H1 (cell line): ENCODE results near the gene STX11. TPM values are rescaled to one million over a fixed set of nuclear protein-coding genes. Genes with fewer than 3 reads are reported as not detected.

Experiments used
- ATF2 ChIP-seq: IDR thresholded peaks from 2 replicates; pipeline ENCODE4 v1.6.1; 2012; ENCODE audit warnings: low read length, inconsistent platforms
- RXRA ChIP-seq: IDR thresholded peaks from 2 replicates; pipeline ENCODE4 v1.6.1; 2011; ENCODE audit warnings: low read depth, mild to moderate bottlenecking, low read length, moderate library complexity; ENCODE audit not compliant: insufficient read depth
- SP1 ChIP-seq: IDR thresholded peaks from 2 replicates; pipeline ENCODE4 v1.6.1; 2011; ENCODE audit warnings: low read depth, low read length
- SUZ12 ChIP-seq: fragments of 200-600 bp; sonication (generic); IDR thresholded peaks from 2 replicates; pipeline ENCODE4 v1.6.1; 2012; ENCODE audit warnings: mild to moderate bottlenecking, inconsistent platforms, low read length, moderate library complexity, mixed read lengths
- TBP ChIP-seq: IDR thresholded peaks from 2 replicates; pipeline ENCODE4 v1.6.1; 2011; ENCODE audit warnings: low read depth, low read length, improper control_type of control experiment
- polyA plus RNA-seq, 7 experiments: library from polyadenylated mRNA; depleted of rRNA in 3 of 7; stranded (reverse) in 5 of 7; unstranded in 2 of 7; fragments of >200 nt in 5 of 7; fragments of 200-250 nt in 2 of 7; gene quantifications; 1 replicate in 5 of 7; 2 replicates in 1 of 7; 4 replicates in 1 of 7; pipeline versions ENCODE4 v1.2.1 to v1.2.3, GENCODE V29; 2011 to 2013; ENCODE audit warnings: missing spikeins in 2 of 7, mixed read lengths in 2 of 7
- total RNA-seq: library from RNA; stranded (reverse); fragmentation: NEBNext Ultra II Directional; extraction: Animal tissue kit (Norgen Biotek cat#: 25700); gene quantifications from 2 replicates; pipeline ENCODE4 v1.2.1, GENCODE V29; 2021

Gene STX11
- total and polyA plus RNA-seq, 2 of the 8 experiments (the other 6 are each of a cell fraction or from before 2014, with no cell fraction given), result 0.15 to 0.34 TPM

- no peak for TF ChIP-seq SUZ12
- no peak for TF ChIP-seq SP1
- TF ChIP-seq TBP, result no peak
- TF ChIP-seq RXRA, result no peak
- TF ChIP-seq ATF2, result no peak
- TF ChIP-seq, all 59 proteins: peak for 0
Measured at GRCh38 chr6:144113366-144113765, 37.0 kb upstream of the STX11 start (continued).
